OCI-LY1 (cell line): ENCODE data around the gene TGFBR1.

Experiments
- H2AFZ ChIP-seq: fragments of 200-600 bp; sonication (generic), shearing (Covaris generic); 2 replicates; pipeline ENCODE4 v1.6.0; 2014; ENCODE audit warnings: antibody characterized with exemption, mild to moderate bottlenecking, low read length
- H3F3A ChIP-seq: fragments of 200-600 bp; sonication (generic), shearing (Covaris generic); 2 replicates; pipeline ENCODE4 v1.6.0; 2014; ENCODE audit warnings: mild to moderate bottlenecking, antibody characterized with exemption, low read length, moderate library complexity; ENCODE audit not compliant: insufficient read depth
- H3K27ac ChIP-seq: fragments of 200-600 bp; sonication (generic); 2 replicates; pipeline ENCODE4 v1.5.1; 2014; ENCODE audit warnings: low read length, mixed run types, mild to moderate bottlenecking, low read depth; ENCODE audit not compliant: poor library complexity, severe bottlenecking
- H3K27me3 ChIP-seq: fragments of 200-600 bp; sonication (generic); 2 replicates; pipeline ENCODE4 v1.6.0; 2014; ENCODE audit warnings: antibody characterized with exemption, mild to moderate bottlenecking, low read length, moderate library complexity; ENCODE audit not compliant: insufficient read depth
- H3K36me3 ChIP-seq: fragments of 200-600 bp; sonication (generic); 2 replicates; pipeline ENCODE4 v1.6.1; 2014; ENCODE audit warnings: mild to moderate bottlenecking, antibody characterized with exemption, low read length, moderate library complexity, mixed read lengths; ENCODE audit not compliant: insufficient read depth
- H3K4me1 ChIP-seq: fragments of 200-600 bp; sonication (generic); 2 replicates; pipeline ENCODE4 v1.5.1; 2014; ENCODE audit warnings: mild to moderate bottlenecking, low read length, moderate library complexity; ENCODE audit not compliant: insufficient read depth, severe bottlenecking
- H3K4me2 ChIP-seq: fragments of 200-600 bp; sonication (generic), shearing (Covaris generic); 2 replicates; pipeline ENCODE4 v1.6.1; 2014; ENCODE audit warnings: low read length
- H3K4me3 ChIP-seq: fragments of 200-600 bp; sonication (generic); 2 replicates; pipeline ENCODE4 v1.5.1; 2014; ENCODE audit warnings: low read length, low read depth, mild to moderate bottlenecking, mixed read lengths; ENCODE audit not compliant: poor library complexity, severe bottlenecking
- H3K79me2 ChIP-seq: fragments of 200-600 bp; shearing (Covaris generic); 2 replicates; pipeline ENCODE4 v1.6.1; 2016; ENCODE audit warnings: mixed run types, low read length, mixed read lengths; ENCODE audit not compliant: insufficient read depth
- H3K9ac ChIP-seq: fragments of 200-600 bp; sonication (generic), shearing (Covaris generic); 2 replicates; pipeline ENCODE4 v1.6.1; 2014; ENCODE audit warnings: mild to moderate bottlenecking, low read length, mixed read lengths
- H3K9me2 ChIP-seq: fragments of 200-600 bp; sonication (generic), shearing (Covaris generic); 2 replicates; pipeline ENCODE4 v1.6.1; 2014; ENCODE audit warnings: low read depth, mild to moderate bottlenecking, low read length, mixed read lengths
- H3K9me3 ChIP-seq: fragments of 200-600 bp; shearing (Covaris generic); 2 replicates; pipeline ENCODE4 v1.6.1; 2014; ENCODE audit warnings: low read length, mixed read lengths
- H4K20me1 ChIP-seq: fragments of 200-600 bp; sonication (generic), shearing (Covaris generic); 2 replicates; pipeline ENCODE4 v1.6.0; 2016; ENCODE audit warnings: mild to moderate bottlenecking, low read length; ENCODE audit not compliant: insufficient read depth
- EZH2 ChIP-seq: fragments of 200-600 bp; sonication (generic), shearing (Covaris generic); IDR thresholded peaks from 2 replicates; pipeline ENCODE4 v1.8.0; 2017; ENCODE audit warnings: borderline replicate concordance, mixed run types, mild to moderate bottlenecking, antibody characterized with exemption, low read length, moderate library complexity, mixed read lengths
- TF ChIP-seq, protein P1 (sequence below): fragments of 200-600 bp; sonication (generic), shearing (Covaris generic); IDR thresholded peaks from 2 replicates; pipeline ENCODE4 v1.5.1; 2017; ENCODE audit warnings: mild to moderate bottlenecking, antibody characterized with exemption, low read length, moderate library complexity, mixed read lengths

Gene TGFBR1

GRCh38 chr9:99187311-99187710 is 82.4 kb downstream of the TGFBR1 start:
- Histone ChIP-seq H3K4me2 (no peak overlapping the region), H3K9ac (no peak overlapping the region), H3K79me2 (no peaks in the 10 kb centered on the region), H3K9me2 (no peaks in the 10 kb centered on the region), H3K4me1 (peaks cover 12% of the 10 kb centered on the region), H3K9me3 (no peaks in the 10 kb centered on the region), H3K36me3 (no peaks in the 10 kb centered on the region), H3K27ac (no peak overlapping the region), H4K20me1 (no peaks in the 10 kb centered on the region), H3K27me3 (no peaks in the 10 kb centered on the region), H2AFZ (no peak overlapping the region), H3F3A (no peaks in the 10 kb centered on the region), H3K4me3 (no peak overlapping the region)
- TF ChIP-seq, protein P1, sequence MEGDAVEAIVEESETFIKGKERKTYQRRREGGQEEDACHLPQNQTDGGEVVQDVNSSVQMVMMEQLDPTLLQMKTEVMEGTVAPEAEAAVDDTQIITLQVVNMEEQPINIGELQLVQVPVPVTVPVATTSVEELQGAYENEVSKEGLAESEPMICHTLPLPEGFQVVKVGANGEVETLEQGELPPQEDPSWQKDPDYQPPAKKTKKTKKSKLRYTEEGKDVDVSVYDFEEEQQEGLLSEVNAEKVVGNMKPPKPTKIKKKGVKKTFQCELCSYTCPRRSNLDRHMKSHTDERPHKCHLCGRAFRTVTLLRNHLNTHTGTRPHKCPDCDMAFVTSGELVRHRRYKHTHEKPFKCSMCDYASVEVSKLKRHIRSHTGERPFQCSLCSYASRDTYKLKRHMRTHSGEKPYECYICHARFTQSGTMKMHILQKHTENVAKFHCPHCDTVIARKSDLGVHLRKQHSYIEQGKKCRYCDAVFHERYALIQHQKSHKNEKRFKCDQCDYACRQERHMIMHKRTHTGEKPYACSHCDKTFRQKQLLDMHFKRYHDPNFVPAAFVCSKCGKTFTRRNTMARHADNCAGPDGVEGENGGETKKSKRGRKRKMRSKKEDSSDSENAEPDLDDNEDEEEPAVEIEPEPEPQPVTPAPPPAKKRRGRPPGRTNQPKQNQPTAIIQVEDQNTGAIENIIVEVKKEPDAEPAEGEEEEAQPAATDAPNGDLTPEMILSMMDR: no peak
- no peak for TF ChIP-seq EZH2

- no peak for TF ChIP-seq EZH2
- TF ChIP-seq, protein P1: no peak
- Histone ChIP-seq H4K20me1 (no peaks in the 10 kb centered on the region), H3K27me3 (no peaks in the 10 kb centered on the region), H3K36me3 (no peaks in the 10 kb centered on the region), H3K4me1 (peaks cover 9% of the 10 kb centered on the region), H3K4me2 (no peak overlapping the region), H2AFZ (no peak overlapping the region), H3K9me2 (no peaks in the 10 kb centered on the region), H3K79me2 (no peaks in the 10 kb centered on the region), H3K4me3 (no peak overlapping the region), H3K27ac (no peak overlapping the region), H3K9ac (no peak overlapping the region), H3K9me3 (no peaks in the 10 kb centered on the region), H3F3A (no peaks in the 10 kb centered on the region)
These were observed 84.3 kb downstream of the TGFBR1 start for GRCh38 chr9:99189186-99189585.

DNA sequence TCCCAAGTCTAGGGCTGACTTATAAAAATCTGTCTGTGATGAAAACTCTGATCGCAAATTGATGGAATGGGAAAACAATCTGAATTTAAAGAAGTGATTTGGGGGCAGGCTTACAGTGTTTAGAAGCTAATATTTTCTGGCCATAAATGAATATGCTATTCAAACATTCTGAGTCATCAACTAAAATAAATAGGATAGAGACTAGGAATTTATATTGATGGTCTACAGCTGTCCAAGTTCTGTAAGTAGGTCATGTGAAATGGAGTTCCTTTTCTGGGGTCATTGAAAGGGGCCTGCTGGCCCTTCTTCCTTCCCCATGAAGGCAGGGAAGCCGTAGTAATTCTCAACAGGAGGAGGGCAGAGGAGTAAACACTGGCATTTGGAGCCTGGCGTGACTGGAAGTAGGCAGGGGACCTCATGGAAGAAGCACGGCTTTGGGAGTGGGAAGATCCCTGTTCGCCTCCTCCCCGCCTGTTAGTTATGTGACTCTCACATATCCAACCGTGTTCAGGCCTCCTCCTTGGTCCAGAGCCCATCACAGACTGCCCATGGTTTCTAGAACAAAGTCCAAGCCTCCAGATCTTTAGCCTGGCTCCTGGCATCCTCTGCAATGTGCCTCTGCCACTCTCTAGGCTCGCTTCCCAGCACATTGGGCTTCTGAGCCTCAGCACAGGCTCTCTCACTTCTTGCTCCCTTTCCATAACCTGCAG is 85.1 kb downstream of the TGFBR1 start:
- TF ChIP-seq, protein P1: no peak
- TF ChIP-seq EZH2: no peak
- Histone ChIP-seq H3K4me2 (no peak overlapping the region), H3F3A (no peaks in the 10 kb centered on the region)

More for the DNA sequence above, 85.1 kb downstream of the TGFBR1 start:
- no peaks in the 10 kb centered on the region for H3K27me3 ChIP-seq
- no peaks in the 10 kb centered on the region for H4K20me1 ChIP-seq
- peaks cover 1% of the 10 kb centered on the region for H3K4me1 ChIP-seq
- no peaks in the 10 kb centered on the region for H3K79me2 ChIP-seq
- H3K9ac ChIP-seq: no peak overlapping the region
- no peak overlapping the region for H2AFZ ChIP-seq
- H3K36me3 ChIP-seq: no peaks in the 10 kb centered on the region
- no peaks in the 10 kb centered on the region for H3K9me3 ChIP-seq
- no peaks in the 10 kb centered on the region for H3K9me2 ChIP-seq
- H3K27ac ChIP-seq: no peak overlapping the region
- no peak overlapping the region for H3K4me3 ChIP-seq
